Gastroesophageal sphincter (tissue), 4 donors: ENCODE results near the gene PSMC3. TPM values are rescaled to one million over a fixed set of nuclear protein-coding genes. Genes with fewer than 3 reads are reported as not detected.
"Not testable (repeated sequence)": the region's sequence is repeated elsewhere in the genome, so short reads cannot be mapped to it uniquely, and the experiment has no call there.

Experiments
- ATAC-seq: fragments of 150-250 bp; one replicate; pipeline ENCODE4 v1.9.1; 2016; ENCODE audit warnings: mild to moderate bottlenecking, moderate library complexity
- H3K27ac ChIP-seq, 4 donors: fragments of 200-600 bp; sonication (generic) in 3 of 4; 1 replicate in 3 of 4; 2 replicates in 1 of 4; pipeline ENCODE4 v1.5.1; 2016 to 2019
- H3K27me3 ChIP-seq: fragments of 200-600 bp; sonication (generic); one replicate; pipeline ENCODE4 v1.5.1; 2019
- H3K36me3 ChIP-seq, 2 donors: fragments of 200-600 bp; sonication (generic); one replicate each; pipeline ENCODE4 v1.5.1; 2019; ENCODE audit warnings: control low read depth in 1 of 2
- H3K4me1 ChIP-seq, 3 donors: fragments of 200-600 bp; sonication (generic); 1 replicate in 2 of 3; 2 replicates in 1 of 3; pipeline ENCODE4 v1.5.1; 2016 to 2019; ENCODE audit warnings: control low read depth in 2 of 3
- H3K4me3 ChIP-seq, 2 donors: fragments of 200-600 bp; sonication (generic); one replicate each; pipeline ENCODE4 v1.5.1; 2019; ENCODE audit warnings: mild to moderate bottlenecking in 1 of 2, moderate library complexity in 1 of 2
- H3K9me3 ChIP-seq, 3 donors: fragments of 200-600 bp; sonication (generic); one replicate each; pipeline ENCODE4 v1.5.1; 2017 to 2019; ENCODE audit warnings: control low read depth in 2 of 3
- EP300 ChIP-seq: sonication (generic); formaldehyde crosslinking; IDR thresholded peaks from one replicate; pipeline ENCODE4 v1.6.1; 2017; ENCODE audit warnings: antibody characterized with exemption, mild to moderate bottlenecking
- POLR2A ChIP-seq, 2 donors: fragments of 450-650 bp; IDR thresholded peaks; one replicate each; pipeline ENCODE4 v1.6.1; 2017; ENCODE audit warnings: antibody characterized with exemption in 2 of 2, mild to moderate bottlenecking in 2 of 2, moderate library complexity in 1 of 2
- POLR2AphosphoS5 ChIP-seq: sonication (generic); formaldehyde crosslinking; IDR thresholded peaks from one replicate; pipeline ENCODE4 v1.6.1; 2017; ENCODE audit warnings: antibody characterized with exemption
- WGBS, 2 donors: methylation state at CpG; one replicate each; pipeline ENCODE4 v1.1.5; 2018; ENCODE audit warnings: low coverage in 1 of 2; 5-methylcytosine and 5-hydroxymethylcytosine counted together
- total RNA-seq, 4 donors: library from RNA; depleted of rRNA; stranded (reverse); fragments of >200 nt; gene quantifications; one replicate each; pipeline ENCODE4 v1.1.0, GENCODE V29; 2016
- TF ChIP-seq, protein P1 (sequence below), 4 experiments: fragments of 200-600 bp in 2 of 4; fragments of 450-650 bp in 2 of 4; sonication (generic) in 1 of 4; IDR thresholded peaks; one replicate each; pipeline ENCODE4 v1.5.1; 2017 to 2019; ENCODE audit warnings: antibody characterized with exemption in 4 of 4, mild to moderate bottlenecking in 2 of 4, moderate library complexity in 2 of 4

PSMC3 gene
- total RNA-seq, 4 donors from 2014 or later: 169 to 194 (median 179) TPM

DNA sequence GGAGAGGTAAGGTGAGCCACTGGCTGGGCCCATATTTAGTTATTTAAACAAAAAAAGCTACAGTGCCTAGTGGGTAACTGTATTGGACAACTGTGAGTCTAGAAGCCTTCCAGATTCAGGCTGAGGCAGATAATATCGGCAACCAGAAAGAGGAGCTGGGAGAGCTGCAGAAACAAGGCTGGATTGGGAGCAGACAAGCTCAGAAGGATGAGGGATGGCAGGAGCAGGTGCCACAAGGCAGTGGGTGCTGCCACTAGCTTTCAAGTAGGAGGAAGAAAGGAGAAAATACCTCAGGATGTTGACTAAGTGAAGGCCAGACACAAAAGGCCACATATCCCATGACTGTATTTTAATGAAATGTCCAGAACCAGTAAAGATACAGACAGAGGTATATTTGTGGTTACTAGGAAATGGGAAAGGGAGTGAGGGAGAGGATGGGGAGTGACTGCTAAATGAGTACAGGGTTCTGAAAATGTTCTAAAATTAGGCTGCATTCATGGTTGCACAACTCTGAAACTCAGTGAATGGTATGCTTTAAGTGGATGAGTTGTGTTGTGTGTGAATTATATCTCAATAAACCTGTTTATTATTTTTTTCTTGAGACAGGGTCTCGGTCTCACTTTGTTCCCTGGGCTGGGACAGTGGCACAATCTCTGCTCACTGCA, 34.5 kb upstream of the PSMC3 start:
- Histone ChIP-seq H3K9me3 (no peaks in the 10 kb centered on the region), H3K4me1 (peaks cover 0 to 14% (median 4%) of the 10 kb centered on the region in 3 donors), H3K36me3 (peaks cover 0 to 50% of the 10 kb centered on the region in 2 donors), H3K4me3 (no peak overlapping the region), H3K27ac (no peak overlapping the region), H3K27me3 (no peaks in the 10 kb centered on the region)
- WGBS, 2 donors: 90 to 100% methylated on average over 2 of the region's 2 CpGs
- no peak for TF ChIP-seq POLR2A (IDR thresholded peaks at IDR 0.05)
- no peak for TF ChIP-seq EP300
- TF ChIP-seq POLR2AphosphoS5: no peak
- TF ChIP-seq, protein P1, sequence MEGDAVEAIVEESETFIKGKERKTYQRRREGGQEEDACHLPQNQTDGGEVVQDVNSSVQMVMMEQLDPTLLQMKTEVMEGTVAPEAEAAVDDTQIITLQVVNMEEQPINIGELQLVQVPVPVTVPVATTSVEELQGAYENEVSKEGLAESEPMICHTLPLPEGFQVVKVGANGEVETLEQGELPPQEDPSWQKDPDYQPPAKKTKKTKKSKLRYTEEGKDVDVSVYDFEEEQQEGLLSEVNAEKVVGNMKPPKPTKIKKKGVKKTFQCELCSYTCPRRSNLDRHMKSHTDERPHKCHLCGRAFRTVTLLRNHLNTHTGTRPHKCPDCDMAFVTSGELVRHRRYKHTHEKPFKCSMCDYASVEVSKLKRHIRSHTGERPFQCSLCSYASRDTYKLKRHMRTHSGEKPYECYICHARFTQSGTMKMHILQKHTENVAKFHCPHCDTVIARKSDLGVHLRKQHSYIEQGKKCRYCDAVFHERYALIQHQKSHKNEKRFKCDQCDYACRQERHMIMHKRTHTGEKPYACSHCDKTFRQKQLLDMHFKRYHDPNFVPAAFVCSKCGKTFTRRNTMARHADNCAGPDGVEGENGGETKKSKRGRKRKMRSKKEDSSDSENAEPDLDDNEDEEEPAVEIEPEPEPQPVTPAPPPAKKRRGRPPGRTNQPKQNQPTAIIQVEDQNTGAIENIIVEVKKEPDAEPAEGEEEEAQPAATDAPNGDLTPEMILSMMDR (IDR thresholded peaks at IDR 0.05): no peak
- ATAC-seq: no peak

DNA sequence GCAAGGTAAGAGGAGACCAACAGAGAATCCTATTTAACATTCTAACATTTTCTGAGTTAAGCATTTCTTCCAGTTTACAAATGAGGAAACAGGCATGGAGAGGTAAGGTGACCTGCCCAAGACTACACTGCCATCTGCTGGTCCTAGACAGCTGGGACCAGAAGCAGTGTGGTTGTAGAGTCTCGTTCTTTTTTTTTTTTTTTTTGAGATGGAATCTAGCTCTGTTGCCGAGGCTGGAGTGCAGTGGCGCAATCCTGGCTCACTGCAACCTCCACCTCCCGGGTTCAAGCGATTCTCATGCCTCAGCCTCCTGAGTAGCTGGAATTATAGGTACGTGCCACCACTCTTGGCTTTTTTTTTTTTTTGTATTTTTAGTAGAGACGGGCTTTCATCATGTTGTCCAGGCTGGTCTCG, 28.0 kb upstream of the PSMC3 start:
- TF ChIP-seq POLR2AphosphoS5: peak; percentile 24
- TF ChIP-seq, protein P1 (IDR thresholded peaks at IDR 0.05): peak in 3 of 4 experiments; percentile 69 to 81 (median 75)
- WGBS, 2 donors: 10 to 15% methylated on average over 2 to 6 of the region's 8 CpGs
- ATAC-seq: peak; percentile 93

DNA sequence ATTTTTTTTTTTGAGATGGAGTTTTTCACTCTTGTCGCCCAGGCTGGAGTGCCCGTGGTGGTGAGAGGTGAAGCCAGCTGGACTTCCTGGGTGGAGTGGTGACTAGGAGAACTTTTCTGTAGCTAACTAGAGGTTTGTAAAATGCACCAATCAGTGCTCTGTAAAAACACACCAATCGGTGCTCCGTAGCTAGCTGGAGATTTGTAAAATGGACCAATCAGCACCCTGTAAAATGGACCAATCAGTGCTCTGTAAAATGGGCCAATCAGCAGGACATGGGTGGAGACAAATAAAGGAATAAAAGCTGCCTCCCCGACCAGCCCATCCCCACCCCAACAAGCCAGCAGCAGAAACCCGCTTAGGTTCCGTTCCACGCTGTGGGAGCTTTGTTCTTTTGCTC, 27.1 kb upstream of the PSMC3 start:
- Histone ChIP-seq H3K27ac (no peak overlapping the region), H3K9me3 (no peaks in the 10 kb centered on the region), H3K36me3 (no peaks in the 10 kb centered on the region), H3K27me3 (no peaks in the 10 kb centered on the region), H3K4me3 (no peak overlapping the region), H3K4me1 (peaks cover 0 to 8% (median 0%) of the 10 kb centered on the region in 3 donors)
- no peak for ATAC-seq
- 92% methylated on average over 2 of the region's 8 CpGs; no CpG with 5 or more reads in 1 of the 2 donors for WGBS, 2 donors
- no peak for TF ChIP-seq EP300
- TF ChIP-seq, protein P1 (IDR thresholded peaks at IDR 0.05): no peak
- no peak for TF ChIP-seq POLR2AphosphoS5
- no peak for TF ChIP-seq POLR2A (IDR thresholded peaks at IDR 0.05)

More for the DNA sequence above, 28.0 kb upstream of the PSMC3 start:
- H3K27me3 ChIP-seq, H3K27ac ChIP-seq, H3K36me3 ChIP-seq, H3K4me3 ChIP-seq, H3K9me3 ChIP-seq, H3K4me1 ChIP-seq: not testable (repeated sequence)

DNA sequence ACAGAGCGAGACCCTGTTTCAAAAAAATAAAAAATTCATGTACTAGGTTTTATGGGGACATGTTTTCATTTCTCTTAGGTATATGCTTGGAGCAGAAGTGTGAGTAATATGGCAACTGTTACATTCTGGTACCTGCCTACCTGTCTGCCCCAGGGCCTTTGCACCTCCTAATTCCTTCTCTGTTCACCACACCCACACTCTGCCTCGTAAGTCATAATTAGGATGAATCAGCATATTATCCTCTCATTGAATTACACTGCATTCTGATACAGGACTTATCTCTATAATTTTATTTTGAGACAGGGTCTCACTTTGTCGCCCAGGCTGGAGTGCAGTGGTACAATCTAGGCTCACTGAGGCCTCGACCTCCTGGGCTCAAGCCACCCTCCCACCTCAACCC, 25.8 kb upstream of the PSMC3 start:
- no peaks in the 10 kb centered on the region for H3K36me3 ChIP-seq
- no peak overlapping the region for H3K4me3 ChIP-seq
- ATAC-seq: no peak
- no peak for TF ChIP-seq POLR2AphosphoS5
- no peak for TF ChIP-seq EP300
- TF ChIP-seq, protein P1 (IDR thresholded peaks at IDR 0.05): no peak
- TF ChIP-seq POLR2A (IDR thresholded peaks at IDR 0.05): no peak
- no peaks in the 10 kb centered on the region for H3K9me3 ChIP-seq
- no peaks in the 10 kb centered on the region for H3K27me3 ChIP-seq
- H3K27ac ChIP-seq: no peak overlapping the region
- peaks cover 0 to 8% (median 0%) of the 10 kb centered on the region in 3 donors for H3K4me1 ChIP-seq
- 94 to 95% methylated on average over 3 to 4 of the region's 4 CpGs for WGBS, 2 donors

DNA sequence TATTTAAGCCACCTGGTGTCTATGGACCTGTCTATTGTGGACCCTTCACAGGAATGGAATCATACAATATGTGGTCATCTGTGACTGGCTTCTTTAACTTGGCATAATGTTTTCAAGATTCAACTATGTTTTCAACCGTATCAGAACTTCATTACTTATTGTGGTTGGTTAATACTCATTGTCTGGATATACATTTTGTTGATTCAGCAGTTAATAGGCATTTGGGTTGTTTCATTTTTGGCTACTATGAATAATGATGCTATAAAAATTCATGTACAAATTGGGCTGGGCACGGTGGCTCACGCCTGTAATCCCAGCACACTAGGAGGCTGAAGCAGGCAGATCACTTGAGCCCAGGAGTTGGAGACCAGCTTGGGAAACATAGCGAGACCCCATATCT, 25.2 kb upstream of the PSMC3 start:
- 66 to 97% methylated on average over 3 to 4 of the region's 4 CpGs for WGBS, 2 donors
- Histone ChIP-seq H3K36me3 (no peaks in the 10 kb centered on the region), H3K4me3 (no peak overlapping the region), H3K27me3 (no peaks in the 10 kb centered on the region), H3K27ac (no peak overlapping the region), H3K9me3 (no peaks in the 10 kb centered on the region), H3K4me1 (peaks cover 0 to 8% (median 0%) of the 10 kb centered on the region in 3 donors)
- TF ChIP-seq EP300 (no peak), POLR2AphosphoS5 (no peak), POLR2A (IDR thresholded peaks at IDR 0.05) (no peak)
- TF ChIP-seq, protein P1 (IDR thresholded peaks at IDR 0.05): no peak
- ATAC-seq: no peak
